Kasumi-1 (cell line): Measurements from ENCODE around the gene PPP1R2.
"Not testable (repeated sequence)": the region's sequence is repeated elsewhere in the genome, so short reads cannot be mapped to it uniquely, and the experiment has no call there.

Experiments used
- DNase-seq, 2 experiments: peaks; one replicate each; lab custom pipeline; 2025; lab: John Stamatoyannopoulos, UW

Gene PPP1R2

DNA sequence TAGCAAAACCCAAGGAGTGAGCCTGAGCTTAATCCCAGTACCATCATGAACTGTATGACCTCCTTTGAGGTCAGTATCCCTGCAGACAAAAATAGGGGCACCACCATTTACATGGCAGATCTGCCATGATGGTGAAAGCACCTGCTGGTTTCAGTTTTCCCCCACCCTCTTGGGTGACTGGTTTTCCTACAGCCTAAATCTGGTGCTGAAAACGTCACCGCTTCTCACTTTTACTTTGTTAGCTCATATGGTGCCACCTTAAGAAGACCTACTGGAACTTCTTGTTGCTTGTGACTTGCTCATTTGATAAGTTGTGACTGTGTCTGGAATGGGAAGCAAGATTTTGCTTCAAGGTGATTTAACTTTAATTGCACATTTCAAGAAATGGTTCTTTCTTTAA is 5.1 kb downstream of the PPP1R2 start:
- no peak for DNase-seq

- DNase-seq: no peak
These were observed 7.8 kb downstream of the PPP1R2 start for GRCh38 chr3:195535293-195535692.

DNA sequence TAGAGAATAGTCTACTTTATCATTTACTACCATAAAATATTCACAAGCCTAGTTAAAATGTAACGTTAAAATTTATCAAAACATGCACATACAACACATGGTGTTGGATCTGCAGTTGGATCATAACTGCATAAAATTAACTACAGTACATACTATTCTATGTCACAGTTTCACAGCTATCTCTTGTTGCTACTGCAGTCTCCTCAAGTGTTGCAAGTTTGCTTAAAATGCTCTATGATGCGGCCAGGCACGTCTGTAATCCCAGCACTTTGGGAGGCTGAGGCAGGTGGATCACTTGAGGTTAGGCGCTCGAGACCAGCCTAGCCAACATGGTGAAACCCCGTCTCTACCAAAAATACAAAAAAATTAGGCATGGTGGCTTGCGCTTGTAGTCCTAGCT is 10.3 kb downstream of the PPP1R2 start:
- no peak for DNase-seq

- no peak for DNase-seq
These were observed 10.8 kb downstream of the PPP1R2 start for GRCh38 chr3:195532345-195532744.

- DNase-seq: no peak
These were observed 11.4 kb downstream of the PPP1R2 start for GRCh38 chr3:195531683-195532082.

DNA sequence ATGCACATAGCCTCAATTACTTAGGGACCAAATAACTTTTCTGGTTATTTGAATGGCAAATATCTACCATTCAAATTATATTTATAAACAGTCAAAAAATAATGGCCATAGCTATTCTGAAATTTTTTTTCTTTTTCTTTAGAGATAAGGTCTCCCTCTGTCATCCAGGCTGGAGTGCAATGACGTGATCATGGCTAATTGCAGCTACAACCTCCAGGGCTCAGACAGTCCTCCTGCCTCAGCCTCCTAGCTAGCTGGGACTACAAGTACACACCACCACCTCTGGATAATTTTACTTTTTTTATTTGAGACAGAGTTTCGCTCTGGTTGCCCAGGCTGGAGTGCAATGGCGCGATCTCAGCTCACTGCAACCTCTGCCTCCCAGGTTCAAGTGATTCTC is 16.6 kb downstream of the PPP1R2 start:
- no peak for DNase-seq

GRCh38 chr3:195524171-195524896 is 18.8 kb downstream of the PPP1R2 start:
- no peak for DNase-seq

DNA sequence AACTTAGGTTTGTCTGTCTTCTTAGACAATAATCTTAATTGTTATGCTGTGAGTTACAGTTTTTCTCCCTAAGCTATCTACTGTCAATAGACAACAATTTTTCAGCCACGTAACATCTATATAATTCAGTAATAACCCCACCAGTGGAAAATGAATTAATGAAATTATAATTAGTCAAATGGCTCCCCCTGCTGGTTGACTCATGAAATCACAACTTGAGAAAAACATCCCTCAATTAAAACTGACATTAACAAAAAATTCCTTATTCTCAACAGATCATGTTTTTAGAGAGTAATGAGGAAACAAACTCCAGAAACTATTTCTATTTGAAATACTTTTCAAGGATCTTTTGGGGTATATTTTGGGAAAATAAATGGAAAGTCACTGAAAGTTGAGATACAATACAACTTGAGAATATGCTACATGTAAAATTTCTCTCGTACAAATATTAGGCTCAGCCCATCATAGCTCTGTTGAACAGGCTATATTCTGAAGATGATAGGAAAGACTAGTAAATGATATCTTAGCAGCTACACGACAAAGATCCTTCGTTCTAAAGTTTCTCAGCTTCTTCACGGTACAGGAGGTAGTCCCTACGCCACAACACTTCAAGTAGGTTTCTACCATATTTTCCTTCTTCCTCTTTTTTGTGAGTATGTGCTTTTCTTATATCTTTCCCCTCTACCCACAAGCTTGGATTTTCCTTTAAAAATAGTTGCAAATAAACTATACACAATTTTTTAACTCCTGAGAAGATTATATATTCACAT is 20.7 kb downstream of the PPP1R2 start:
- peak; percentile 54 to 70 for DNase-seq

- DNase-seq: no peak
These were observed 26.1 kb downstream of the PPP1R2 start for GRCh38 chr3:195517030-195517429.

GRCh38 chr3:195514610-195515235 is 28.4 kb downstream of the PPP1R2 start:
- not testable (repeated sequence) for DNase-seq

DNA sequence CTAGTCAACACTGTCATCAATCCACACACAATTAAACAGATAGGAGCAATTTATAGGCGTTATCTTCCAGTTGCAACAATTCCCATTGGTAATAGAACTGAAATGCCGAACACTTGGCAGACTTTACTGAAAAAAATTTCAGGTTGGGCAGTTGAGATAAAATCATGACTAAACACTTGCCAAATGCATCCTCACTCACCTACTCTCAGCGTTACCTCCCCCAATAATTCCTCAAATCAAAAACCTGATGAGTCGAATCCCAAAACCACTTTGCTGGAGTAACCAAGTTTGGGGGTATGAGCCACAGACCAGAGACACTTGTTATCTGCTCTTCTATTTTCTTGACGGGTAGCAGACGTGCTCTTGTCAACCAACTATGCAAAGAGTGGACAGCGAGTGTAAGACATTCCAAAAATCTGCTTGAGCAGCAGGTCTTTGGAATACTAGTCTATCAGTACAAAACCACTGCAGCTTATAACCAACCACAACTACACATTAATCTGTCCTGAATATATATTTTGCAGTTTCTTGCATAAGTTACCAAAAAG is 30.3 kb downstream of the PPP1R2 start:
- DNase-seq: no peak

DNA sequence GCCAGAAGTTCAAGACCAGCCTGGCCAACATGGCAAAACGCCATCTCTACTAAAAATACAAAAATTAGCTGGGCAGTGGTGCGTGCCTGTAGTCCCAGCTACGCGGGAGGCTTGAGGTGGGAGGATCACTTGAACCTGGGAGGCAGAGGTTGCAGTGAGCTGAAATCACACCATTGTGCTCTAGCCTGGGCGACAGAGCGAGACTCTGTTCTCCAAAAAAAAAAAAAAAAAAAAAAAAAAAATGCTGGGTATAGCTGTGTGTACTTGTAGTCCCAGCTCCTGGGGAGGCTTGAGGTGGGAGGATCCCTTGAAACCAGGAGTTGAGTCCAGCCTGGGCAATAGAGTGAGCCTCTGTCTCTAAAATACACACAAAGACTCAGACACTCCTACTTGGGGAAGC is 32.0 kb downstream of the PPP1R2 start:
- no peak for DNase-seq

DNA sequence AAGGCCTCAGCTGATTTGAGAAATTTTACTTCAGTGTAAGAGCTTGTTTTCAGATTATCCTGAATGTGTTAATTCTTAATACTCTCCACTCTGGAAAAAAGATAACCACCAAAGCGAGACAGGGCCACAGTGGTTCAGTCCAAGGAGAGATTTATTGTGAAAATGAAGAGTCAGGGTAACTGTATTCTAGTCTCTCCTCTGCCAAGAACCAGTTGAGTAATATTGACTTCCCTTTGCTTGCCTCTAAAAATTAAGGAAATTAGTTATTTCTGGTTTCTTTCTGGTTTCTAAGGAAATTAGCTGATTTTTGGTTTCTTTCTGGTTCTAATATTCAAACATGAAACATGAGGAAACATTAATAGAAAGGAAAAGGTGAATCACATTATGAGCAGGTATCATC is 34.9 kb downstream of the PPP1R2 start:
- peak; percentile 29 to 33 for DNase-seq

DNA sequence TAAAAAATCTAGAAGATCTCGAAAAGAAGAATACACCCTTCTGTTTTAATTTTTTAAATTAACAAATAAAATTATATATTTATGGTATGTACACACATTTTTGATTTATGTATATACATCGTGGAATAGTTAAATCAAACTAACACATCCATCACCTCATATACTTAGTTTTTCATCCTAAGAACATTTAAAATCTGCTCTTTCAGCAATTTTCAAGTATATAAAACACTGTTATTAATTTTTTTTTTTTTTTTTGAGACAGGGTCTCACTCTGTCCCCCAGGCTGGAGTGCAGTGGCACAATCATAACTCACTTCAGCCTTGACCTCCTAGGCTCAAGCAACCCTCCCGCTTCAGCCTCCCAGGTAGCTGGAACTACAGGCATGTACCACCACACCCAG is 67.5 kb downstream of the PPP1R2 start:
- DNase-seq: no peak

DNA sequence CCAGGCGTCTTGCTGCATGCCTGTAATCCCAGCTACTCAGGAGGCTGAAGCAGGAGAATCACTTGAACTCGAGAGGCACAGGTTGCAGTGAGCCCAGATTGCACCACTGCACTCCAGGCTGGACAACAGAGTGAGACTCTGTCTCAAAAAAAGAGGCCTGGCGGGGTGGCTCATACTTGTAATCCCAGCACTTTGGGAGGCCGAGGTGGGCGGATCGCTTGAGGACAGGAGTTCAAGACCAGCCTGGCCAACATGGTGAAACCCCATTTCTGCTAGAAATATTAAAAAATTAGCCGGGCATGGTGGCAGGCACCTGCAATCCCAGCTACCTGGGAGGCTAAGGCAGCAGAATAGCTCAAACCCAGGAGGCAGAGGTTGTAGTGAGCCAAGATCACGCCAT is 68.0 kb downstream of the PPP1R2 start:
- not testable (repeated sequence) for DNase-seq

- DNase-seq: no peak
These were observed 74.3 kb downstream of the PPP1R2 start for GRCh38 chr3:195468841-195469240.

DNA sequence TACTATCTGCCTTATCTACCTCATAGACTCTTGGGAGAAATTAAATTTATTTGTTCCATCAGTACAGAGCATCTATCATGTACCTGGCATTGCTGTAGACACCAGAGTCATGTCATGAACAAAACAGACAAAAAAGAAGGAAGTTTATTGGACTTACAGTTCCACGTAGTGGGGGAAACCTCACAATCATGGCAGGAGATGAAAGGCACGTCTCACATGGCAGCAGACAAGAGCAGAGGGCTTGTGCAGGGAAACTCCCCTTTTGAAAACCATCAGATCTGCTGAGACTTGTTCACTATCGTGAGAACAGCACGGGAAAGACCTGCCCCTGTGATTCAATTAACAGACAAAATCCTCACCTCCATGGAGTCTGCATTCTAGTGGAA is 74.7 kb downstream of the PPP1R2 start:
- DNase-seq: no peak

GRCh38 chr3:195467641-195468390 is 75.3 kb downstream of the PPP1R2 start:
- DNase-seq: no peak

DNA sequence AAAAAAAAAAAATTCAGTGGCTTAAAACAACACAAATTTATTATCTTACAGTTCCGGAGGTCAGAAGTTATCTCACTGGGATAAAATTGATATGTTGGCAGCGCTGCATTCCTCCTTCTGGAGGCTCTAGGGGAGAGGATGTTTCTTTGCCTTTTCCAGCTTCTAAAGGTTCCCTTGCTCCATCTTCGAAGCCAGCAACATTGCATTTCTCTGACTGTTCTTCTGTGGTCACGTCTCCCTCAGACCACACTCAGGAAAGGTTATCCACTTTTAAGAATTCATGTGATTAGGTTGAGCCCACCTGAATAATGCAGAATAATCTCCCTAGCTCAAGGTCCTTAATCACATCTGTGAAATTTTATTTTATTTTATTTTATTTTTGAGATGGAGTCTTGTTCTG is 76.9 kb downstream of the PPP1R2 start:
- no peak for DNase-seq
